GM19452 (cell line): ENCODE data around the gene AFF4.
A peak's percentile ranks its signal among the peaks of the same experiment; 100 is the strongest.
"Not testable (repeated sequence)": the region's sequence is repeated elsewhere in the genome, so short reads cannot be mapped to it uniquely, and the experiment has no call there.

Experiments
- ATAC-seq: cut with Tn5 transposase; IDR thresholded peaks from one replicate; pipeline ENCODE4 v1.9.1; 2021; ENCODE audit not compliant: unreplicated experiment

Gene AFF4

DNA sequence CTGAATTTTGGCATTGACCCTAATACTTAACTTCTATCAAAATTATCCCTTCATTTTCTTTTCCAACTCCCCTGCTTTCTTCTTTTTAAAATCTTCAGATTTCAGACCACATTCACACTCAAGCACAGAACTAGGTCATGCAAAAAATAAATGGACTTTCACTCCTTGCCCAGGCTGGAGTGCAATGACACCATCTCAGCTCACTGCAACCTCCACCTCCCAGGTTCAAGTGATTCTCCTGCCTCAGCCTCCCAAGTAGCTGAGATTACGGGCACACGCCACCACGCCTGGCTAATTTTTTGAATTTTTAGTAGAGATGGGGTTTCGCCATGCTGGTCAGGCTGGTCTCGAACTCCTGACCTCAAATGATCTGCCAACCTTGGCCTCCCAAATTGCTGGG is 108.4 kb downstream of the AFF4 start:
- not testable (repeated sequence) for ATAC-seq

DNA sequence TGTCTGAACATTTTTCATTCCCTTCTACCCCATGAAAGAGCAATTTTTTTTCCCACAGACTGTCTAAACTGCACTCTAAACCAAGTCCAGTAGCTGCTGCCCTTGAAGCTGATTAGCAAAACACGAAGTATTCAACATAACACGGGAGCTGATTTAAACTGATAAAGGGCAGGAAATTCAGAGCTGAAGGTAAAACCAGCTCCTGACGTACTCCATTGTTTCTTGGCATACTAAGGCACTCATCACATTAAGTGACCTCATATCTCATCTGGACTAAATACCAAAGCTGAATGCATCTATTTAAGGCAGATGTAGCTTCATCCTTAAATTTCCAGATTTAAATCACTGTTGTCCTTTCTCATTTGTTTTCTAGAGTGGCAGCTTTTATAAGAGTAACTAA is 109.1 kb downstream of the AFF4 start:
- ATAC-seq = no peak

DNA sequence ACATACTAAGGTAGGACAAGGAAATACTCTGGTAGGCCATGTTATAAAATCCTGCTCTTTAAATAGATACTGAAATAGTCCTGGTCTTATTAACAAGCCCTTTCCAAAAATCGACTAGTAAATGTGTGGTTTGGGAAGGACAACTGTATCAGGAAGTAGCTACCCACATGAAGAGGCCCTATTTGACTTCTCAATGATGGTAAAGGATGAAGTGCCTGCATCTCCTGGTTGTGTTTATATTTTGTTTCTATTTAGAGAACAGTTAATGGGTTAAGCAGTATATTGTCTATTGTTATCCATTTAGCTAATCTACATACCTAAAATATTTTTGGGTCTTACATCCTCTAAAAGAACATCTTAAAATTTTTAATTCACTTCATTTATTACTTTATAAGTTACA is 109.6 kb downstream of the AFF4 start:
- no peak for ATAC-seq

DNA sequence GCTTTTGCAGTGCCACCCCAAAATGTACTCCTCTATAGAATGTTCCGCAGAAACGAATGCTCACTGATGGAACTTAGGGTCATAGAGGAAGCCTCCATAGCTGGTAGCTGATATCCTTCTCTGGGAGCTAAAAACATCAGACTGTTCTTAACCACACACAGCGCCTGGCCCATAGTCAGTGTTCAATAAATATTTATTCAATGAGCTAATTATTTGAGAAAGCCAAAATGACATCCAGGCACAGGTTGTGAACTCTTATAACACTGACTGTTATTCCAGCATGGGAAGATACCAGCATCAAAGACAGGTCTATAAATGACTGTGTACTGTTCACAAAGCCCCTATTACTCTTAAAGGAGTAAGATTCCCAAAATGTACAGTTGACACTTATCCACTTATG is 110.1 kb downstream of the AFF4 start:
- ATAC-seq = no peak

DNA sequence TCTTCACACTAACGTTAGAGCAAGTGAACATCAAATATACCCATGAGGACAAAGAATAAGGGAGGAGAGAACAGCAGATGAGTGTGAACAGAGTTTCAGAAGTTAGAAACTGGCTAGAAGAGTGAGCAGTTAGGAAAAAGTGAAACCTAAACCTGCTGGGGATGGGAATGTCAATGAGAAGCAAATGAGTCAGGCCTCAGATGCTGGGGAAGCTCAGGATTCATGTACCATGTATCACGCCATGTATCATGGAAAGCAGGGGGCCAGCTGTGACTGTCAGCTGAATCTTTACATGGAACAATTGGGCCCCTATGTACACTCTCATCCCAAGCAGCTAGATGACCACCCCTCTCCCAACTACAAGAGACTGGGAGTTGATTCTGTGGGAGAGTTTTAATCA is 113.4 kb downstream of the AFF4 start:
- ATAC-seq = no peak

DNA sequence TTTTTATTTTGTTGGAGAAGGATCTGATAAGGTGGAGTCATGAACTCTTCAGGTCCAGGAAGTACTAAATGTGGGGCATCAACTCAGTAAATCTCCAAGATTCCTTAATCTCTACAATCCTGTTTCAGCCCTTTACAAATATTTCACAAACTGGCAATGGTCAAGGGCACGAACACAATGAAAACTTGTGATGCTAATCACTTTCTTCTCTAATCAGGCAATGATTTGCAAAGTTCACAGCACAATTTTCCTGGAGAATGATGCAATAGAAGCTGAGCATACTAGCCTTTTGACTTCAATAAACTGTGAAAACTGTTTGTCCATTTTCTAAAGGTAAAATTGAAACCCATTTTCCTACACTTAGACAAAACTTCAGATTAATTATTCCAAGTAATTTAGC is 114.1 kb downstream of the AFF4 start:
- ATAC-seq = no peak

DNA sequence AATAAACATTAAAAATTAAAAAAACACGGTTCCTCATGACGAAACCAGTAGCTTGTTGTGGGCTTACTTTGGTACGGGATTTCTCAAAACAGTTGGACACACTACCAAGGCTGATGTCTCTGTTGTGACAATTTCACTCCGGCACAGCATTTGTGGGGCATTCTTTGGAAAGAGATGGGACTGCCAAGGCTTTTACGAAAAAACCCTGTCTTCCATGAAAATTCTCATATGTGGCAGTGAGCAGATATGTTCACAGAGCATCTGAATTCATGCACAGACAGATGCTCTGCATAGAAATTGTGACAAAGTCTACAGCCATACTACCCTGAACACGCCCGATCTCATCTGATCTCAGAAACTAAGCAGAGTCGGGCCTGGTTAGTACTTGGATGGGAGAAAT is 115.2 kb downstream of the AFF4 start:
- ATAC-seq = no peak

DNA sequence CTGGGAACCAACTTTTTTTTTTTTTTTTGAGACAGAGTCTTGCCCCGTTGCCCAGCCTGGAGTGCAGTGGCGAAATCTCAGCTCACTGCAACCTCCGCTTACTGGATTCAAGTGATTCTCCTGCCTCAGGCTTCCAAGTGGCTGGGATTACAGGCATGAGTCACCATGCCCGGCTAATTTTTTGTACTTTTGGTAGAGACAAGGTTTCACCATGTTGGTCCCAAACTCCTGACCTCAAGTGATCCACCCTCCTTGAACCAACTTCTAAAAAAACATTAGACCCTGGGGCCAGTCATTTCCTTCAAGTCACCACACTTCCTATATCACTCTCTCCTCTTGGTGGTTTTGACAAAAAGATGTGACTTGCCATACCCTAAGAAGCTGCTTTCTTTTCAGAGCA is 122.1 kb downstream of the AFF4 start:
- ATAC-seq = no peak

DNA sequence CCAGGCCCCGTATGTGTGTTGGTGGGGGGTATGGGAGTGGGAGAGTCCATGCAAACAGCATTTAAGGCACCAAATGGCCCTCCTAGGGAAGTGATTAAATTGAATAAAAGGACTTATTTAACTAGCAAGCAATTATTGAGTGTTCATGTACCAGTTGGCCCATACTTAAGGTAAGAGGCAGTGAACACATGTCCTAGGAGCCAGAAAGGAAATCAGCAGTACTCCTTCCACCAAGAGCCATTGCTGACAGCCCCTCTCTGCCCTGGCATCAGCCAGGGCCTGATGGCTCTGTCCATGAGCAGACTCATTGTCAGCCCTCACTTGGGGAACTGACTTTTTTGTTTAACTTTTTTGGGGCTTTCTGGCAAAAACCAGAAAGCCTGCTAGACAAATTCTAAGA is 122.5 kb downstream of the AFF4 start:
- no peak for ATAC-seq

DNA sequence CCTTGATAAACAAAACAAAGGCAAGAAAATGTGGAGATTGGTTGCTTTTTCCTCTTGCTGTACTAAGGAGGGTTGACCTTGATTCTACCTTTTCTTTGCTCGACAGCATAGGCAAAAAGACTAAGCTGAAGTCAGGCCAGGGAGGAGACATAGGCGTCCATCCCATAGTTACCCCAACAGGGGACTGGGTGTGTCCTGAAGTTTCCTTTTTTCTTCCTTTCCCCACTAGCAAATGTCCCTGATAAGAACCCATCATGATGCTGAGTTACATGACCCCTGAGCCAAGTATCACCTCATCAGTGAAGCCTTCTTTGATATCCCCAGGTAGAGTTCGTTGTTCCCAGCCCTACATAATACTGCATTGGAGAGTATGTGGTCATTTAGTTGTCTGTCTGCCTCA is 123.1 kb downstream of the AFF4 start:
- ATAC-seq = no peak

DNA sequence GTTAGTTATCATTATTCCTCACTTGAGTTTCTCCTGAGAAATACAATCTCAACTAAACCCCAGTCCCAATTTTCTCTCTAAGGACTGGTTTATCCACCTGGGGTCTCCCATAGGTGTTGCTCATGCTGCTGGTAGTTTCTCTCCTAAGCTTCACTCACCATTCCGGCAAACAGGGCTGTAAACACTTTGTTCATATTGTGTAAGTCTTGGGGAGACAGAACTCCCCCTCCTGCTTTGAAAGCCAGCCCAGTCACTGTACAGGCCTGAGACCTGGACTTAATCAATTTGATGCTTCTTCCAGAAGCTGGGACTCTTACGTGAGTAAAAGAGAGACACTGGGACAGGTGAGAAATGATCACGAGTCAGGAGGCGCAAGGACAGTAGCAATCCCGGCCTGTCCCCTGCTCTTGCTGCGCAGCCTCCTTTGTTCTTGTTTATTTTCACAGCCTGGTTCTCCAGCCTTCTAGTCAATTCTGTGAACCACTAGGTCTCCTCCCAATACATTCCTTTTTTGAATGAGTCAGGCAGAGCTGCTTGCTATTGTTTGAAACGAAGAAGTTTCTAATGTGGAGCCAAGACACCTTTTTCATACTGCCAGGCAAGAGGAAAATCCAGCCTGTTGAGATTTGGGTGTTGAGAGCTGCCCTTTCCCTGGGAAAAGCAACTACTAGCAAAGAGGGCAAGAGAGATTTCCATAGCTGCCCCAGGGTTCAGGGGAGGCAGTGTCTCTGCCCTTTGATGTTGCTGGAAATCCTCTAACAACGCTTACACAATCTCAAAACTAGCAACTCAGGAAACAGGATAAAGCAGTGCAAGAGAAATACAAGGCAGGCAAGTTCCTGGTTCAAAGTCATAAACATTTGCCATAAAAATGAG is 123.8 kb downstream of the AFF4 start:
- no peak for ATAC-seq

DNA sequence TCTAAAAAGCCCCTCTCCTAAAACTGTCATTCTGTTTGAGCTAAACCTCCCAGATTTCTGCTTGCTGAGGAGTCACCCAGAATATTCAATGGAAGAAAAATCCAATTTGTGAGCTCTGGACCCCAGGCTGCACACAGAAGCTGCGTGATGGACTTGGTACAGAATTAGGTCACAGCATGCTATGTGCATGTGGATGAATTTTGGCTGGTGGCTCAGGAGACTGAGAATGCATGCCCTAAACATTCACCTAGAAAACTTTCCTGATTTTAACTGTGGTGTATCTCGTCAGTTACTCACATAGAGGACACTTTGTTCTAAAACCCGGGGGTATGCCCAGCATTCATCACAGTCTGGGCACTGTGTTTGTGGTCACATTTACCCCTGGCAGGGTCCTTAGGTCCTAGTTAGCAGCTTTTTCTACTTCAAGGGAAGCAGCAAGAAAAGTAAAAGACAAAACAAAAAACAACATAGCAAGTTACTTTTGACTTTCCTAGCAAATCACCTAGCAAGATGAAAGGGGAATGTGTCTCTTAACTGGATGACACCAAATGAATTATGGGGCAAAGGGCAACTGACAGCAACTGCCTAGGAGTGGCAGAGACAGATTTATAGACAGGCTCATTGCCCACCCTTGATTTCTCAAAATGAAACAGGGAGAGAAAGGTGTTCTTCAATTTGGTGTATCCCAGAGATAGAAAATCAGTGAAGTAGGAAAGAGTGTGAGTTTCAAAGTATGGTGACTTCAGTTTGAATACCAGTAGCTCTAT is 124.7 kb downstream of the AFF4 start:
- no peak for ATAC-seq

DNA sequence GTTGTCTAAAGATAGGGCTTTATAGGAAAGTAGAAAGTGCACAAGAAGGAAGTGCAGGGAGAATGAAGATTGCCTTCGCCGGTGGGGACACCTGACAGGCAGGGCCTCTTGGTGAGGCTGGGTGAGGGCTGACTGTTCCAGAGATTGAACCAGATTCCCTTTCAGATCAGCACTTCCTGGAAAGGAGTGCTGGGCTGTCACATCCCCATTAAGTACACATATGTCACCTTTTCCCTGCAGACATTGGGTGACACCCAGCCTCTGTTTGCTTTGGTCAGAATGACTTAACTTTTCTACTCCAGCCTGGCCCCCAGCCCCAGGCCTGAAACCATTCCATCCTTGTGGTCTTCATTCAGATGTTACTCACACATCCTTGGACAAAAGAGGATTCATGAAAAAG is 125.6 kb downstream of the AFF4 start:
- no peak for ATAC-seq

DNA sequence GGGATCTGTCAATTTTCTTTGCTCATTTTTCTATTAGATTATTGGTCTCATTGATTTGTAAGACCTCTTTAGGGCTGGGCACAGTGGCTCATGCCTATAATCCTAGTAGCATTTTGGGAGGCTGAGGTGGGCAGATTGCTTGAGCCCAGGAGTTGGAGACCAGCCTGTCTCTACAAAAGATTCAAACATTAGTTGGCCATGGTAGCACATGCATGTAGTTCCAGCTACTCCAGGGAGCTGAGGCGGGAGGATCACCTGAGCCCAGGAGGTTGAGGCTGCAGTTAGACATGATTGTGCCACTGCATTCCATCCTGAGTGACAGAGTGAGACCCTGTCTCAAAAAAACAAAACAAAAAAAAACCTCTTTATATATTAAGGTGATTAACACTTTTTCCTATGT is 126.6 kb downstream of the AFF4 start:
- no peak for ATAC-seq

DNA sequence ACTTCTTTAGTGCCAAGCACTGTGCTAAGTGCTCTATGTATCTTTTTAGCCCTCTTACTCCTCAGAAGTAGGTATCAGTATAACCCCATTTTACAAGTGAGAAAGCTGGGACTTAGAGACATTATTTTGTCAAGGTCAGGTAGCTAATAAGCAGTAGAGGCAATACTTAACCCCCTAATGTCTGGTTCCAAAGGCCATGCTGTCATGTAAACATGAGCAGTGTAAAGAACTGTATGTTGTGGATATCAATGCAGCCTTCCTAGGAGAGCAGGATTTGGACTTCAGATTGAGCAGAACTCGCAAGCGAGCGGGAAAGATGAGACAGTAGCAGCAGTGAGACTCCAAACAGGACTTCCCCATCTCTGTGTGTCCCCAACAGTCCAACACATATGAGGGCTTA is 129.4 kb downstream of the AFF4 start:
- ATAC-seq = no peak

DNA sequence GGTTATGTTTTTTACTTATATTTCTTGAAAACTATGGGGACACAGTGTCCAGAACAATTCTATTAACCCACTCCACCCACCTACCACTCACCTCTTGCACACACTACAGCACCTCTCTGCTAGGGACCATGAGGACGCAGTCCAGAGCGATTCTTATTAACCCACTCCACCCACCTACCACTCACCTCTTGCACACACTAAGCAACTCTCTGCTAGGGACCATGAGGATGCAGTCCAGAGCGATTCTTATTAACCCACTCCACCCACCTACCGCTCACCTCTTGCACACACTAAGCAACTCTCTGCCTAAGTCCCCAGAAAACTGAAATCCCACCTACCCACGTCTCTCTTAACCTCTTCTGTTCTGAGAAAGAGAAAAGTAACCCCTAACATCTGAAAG is 130.8 kb downstream of the AFF4 start:
- ATAC-seq = no peak

DNA sequence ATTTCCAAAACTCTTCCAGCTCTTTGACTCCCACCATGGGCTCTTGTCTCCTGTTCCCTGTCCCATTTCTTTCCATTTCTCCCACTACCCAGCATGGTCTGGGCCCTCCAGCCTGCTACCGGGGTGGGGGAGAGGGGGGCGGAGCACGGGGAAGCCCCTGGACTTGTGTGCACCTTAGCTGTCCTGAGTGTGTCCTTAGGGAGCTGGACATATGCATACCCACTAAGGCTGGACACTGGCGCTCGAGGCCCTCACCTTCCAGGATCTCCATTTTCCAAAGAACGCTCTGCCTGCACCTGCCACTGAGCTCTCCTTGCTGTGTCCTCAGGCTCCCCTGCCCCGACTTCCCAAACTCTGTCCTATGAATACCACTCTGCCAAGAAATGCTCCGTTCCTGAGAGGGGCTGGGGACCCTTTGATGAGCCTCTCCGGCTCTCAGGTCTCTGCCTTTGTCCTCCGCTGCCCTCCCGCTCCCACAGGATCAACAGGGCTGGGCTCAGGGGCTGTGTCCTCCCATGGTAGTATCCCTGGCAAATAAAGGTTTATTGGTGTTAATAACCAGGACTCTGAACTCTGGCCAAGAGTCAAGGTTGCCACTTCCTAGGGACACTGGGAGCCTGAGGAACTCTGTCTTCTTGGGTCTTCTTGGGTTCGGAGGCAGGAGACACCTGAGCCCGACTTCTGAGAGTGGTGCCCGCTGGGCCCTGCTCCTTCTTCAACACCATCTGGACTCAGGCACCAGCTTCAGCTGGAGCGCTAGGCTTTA is 132.2 kb downstream of the AFF4 start:
- no peak for ATAC-seq

DNA sequence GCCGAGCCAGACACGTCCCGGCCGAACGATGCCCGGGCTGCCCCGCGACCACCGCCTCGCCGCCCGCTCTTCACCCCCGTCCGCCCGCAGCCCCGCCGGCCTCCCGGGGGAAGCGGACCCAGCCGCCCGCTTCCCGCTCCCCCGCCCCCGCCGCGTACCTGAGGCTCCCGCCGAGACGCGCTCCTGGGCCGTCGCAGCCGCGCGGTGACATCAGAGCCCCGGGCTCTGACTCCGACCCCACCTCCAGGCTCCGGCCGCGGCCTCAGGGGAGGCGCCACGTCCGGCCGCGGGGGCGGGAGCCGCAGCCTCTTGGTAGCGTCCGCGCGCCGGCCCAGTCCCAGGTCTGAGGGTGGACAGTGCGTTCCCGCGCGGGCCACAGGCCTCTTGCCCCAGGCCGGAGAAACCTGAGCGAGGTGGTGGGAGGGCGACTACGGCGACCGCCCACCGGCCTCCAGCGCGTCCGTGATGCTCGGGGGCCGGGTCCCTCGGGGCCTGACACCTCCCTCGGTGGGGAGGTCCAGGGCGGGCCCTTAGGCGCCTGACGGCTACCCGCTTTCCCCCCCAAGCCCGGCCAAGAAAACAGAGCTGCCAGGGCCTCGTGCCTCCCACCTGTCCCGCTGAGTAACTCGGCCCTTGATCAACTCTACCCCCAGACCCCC is 132.9 kb downstream of the AFF4 start, which contains the start of gene SHROOM1:
TSS of gene SHROOM1 (minus strand) at position 212 of the 659 bp plus-strand sequence. CDS start 4,507 bp downstream, outside the sequence.
- peak; percentile 78 for ATAC-seq

DNA sequence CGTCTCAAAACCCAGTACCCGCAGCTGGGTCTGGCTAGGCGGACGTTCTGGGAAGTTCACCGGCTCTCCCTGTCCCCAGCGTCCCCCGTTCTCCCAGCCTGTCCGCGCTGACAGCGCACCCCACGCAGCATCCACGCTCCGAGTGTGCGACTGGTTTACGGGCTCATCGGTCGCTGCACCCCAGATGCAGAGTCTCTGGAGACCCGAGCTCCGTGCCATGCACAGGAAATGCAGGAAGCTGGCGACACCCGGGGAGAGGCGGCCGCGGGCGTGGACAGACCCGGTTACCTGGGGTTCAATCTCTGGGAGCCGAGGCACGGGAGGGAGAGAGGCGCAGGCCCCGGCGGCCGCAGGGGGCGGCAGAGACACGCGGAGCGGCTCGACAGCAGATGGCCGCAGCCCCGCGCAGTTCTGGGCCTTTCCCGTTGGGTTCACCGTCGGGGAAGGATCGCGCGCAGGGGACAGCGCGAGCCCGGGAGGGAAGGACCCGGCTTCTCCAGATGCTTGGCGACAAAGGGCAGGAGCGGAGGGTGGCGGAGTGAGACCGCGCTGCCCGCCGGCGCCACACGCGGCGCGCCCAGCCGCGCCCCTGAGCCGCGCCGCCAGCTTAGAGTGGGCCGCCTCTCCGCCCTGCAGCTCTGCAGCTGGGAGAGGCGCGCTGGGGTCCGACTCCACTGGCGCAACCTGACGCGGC is 133.5 kb downstream of the AFF4 start:
- peak; percentile 82 for ATAC-seq

DNA sequence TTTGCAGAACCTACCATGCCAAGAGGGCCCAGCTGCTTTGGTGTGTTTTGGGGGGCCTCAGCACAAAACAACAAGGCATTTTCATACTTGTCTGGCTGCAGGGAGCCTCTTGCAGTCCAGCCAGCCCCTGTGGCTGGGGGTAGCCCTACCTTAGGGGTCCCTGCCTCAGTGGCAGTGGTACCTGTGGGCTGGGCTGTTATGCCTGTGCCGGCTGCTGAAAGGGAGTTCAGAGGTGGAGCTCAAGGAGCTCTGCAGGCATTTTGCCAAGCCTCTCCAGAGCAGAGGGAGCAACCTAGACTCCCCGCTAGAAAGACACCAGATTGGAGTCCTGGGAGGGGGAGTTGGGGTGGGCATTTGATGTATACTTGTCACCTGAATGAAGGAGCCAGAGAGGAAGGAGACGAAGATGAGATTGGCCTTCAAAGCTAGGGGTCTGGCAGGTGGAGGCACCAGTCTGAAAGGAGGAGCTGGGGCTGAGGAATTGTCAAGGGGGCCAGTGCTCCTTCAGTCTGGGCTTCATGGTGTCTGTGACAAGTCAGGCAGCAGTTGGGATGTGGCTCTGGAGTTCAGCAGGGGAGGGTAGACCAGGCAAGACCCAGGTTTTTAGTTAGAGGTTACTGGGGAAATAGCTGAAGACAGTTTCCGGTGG is 134.5 kb downstream of the AFF4 start:
- no peak for ATAC-seq
